Breast epithelium (tissue), 4 donors: Measurements from ENCODE around the gene TMEM247. TPM values are rescaled to one million over a fixed set of nuclear protein-coding genes. Genes with fewer than 3 reads are reported as not detected.

Experiments used
- DNase-seq, 2 donors: peaks; one replicate each; pipeline ENCODE4 v3.0.0-alpha.2; 2019; ENCODE audit warnings: low spot score in 2 of 2
- H3K27ac ChIP-seq, 2 donors: fragments of 200-600 bp; sonication (generic) in 1 of 2; one replicate each; pipeline ENCODE4 v1.5.1; 2016 to 2019; ENCODE audit warnings: mild to moderate bottlenecking in 1 of 2
- H3K27me3 ChIP-seq, 2 donors: fragments of 200-600 bp; sonication (generic) in 1 of 2; one replicate each; pipeline versions ENCODE4 v1.5.1 to v1.6.0; 2017 to 2019; ENCODE audit warnings: control low read depth in 1 of 2, mild to moderate bottlenecking in 1 of 2
- H3K36me3 ChIP-seq: fragments of 200-600 bp; one replicate; pipeline ENCODE4 v1.5.1; 2019
- H3K4me1 ChIP-seq, 2 donors: fragments of 200-600 bp; sonication (generic); one replicate each; pipeline ENCODE4 v1.5.1; 2016 to 2019; ENCODE audit warnings: control low read depth in 1 of 2
- H3K4me3 ChIP-seq, 3 donors: fragments of 200-600 bp; sonication (generic); 1 replicate in 2 of 3; 2 replicates in 1 of 3; pipeline ENCODE4 v1.5.1; 2016 to 2019; ENCODE audit warnings: mild to moderate bottlenecking in 3 of 3, moderate library complexity in 2 of 3
- H3K9me3 ChIP-seq, 2 donors: fragments of 200-600 bp; sonication (generic) in 1 of 2; one replicate each; pipeline ENCODE4 v1.5.1; 2016 to 2019; ENCODE audit warnings: control low read depth in 1 of 2
- POLR2A ChIP-seq: fragments of 450-650 bp; IDR thresholded peaks from one replicate; pipeline ENCODE4 v1.6.1; 2016; ENCODE audit warnings: antibody characterized with exemption, mild to moderate bottlenecking, moderate library complexity
- POLR2AphosphoS5 ChIP-seq, 3 donors: sonication (generic); formaldehyde crosslinking; IDR thresholded peaks; one replicate each; pipeline ENCODE4 v1.6.1; 2017; ENCODE audit warnings: antibody characterized with exemption in 3 of 3
- intact Hi-C: fragments of 100-400 bp; cut with DNase I; formaldehyde crosslinking; loops from one replicate; pipeline ENCODE4 v1.15.1; 2023; ENCODE audit warnings: low total_unique reads
- total RNA-seq, 3 donors: library from RNA; depleted of rRNA; stranded (reverse); fragments of >200 nt; gene quantifications; one replicate each; pipeline ENCODE4 v1.1.0, GENCODE V29; 2016
- TF ChIP-seq, protein P1 (sequence below), 3 donors: fragments of 450-650 bp; IDR thresholded peaks; one replicate each; pipeline ENCODE4 v1.5.1; 2016 to 2017; ENCODE audit warnings: antibody characterized with exemption in 3 of 3, mild to moderate bottlenecking in 3 of 3, moderate library complexity in 3 of 3

TMEM247 gene
- total RNA-seq, 3 donors from 2014 or later = not detected

DNA sequence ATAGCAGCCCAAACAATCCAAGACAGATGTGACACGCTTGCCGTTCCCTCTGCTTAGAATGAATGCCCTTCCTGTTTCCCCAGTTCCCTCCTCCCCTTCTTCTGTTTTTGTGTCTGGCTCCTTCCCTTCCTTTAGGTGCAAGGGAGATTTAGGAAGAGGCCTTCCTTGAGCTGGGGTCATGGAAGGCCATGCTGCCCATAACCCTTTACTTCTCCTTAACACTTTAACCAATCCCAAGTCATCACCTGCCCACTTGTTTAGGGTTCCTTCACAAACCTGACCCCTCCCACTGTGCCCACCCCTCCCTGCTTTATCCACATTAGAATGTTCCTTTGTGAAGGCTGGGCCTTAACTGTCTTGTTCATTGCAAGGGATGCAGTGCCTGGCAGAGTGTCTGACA is 24.9 kb downstream of the TMEM247 start:
- intact Hi-C loops = no loop called here
- no peaks in the 10 kb centered on the region for H3K4me1 ChIP-seq
- H3K36me3 ChIP-seq = no peaks in the 10 kb centered on the region
- TF ChIP-seq, protein P1, sequence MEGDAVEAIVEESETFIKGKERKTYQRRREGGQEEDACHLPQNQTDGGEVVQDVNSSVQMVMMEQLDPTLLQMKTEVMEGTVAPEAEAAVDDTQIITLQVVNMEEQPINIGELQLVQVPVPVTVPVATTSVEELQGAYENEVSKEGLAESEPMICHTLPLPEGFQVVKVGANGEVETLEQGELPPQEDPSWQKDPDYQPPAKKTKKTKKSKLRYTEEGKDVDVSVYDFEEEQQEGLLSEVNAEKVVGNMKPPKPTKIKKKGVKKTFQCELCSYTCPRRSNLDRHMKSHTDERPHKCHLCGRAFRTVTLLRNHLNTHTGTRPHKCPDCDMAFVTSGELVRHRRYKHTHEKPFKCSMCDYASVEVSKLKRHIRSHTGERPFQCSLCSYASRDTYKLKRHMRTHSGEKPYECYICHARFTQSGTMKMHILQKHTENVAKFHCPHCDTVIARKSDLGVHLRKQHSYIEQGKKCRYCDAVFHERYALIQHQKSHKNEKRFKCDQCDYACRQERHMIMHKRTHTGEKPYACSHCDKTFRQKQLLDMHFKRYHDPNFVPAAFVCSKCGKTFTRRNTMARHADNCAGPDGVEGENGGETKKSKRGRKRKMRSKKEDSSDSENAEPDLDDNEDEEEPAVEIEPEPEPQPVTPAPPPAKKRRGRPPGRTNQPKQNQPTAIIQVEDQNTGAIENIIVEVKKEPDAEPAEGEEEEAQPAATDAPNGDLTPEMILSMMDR (IDR thresholded peaks at IDR 0.05) = no peak
- TF ChIP-seq POLR2A = no peak
- DNase-seq = no peak
- no peaks in the 10 kb centered on the region for H3K27me3 ChIP-seq
- H3K27ac ChIP-seq = no peak overlapping the region
- H3K9me3 ChIP-seq = no peaks in the 10 kb centered on the region
- no peak overlapping the region for H3K4me3 ChIP-seq

DNA sequence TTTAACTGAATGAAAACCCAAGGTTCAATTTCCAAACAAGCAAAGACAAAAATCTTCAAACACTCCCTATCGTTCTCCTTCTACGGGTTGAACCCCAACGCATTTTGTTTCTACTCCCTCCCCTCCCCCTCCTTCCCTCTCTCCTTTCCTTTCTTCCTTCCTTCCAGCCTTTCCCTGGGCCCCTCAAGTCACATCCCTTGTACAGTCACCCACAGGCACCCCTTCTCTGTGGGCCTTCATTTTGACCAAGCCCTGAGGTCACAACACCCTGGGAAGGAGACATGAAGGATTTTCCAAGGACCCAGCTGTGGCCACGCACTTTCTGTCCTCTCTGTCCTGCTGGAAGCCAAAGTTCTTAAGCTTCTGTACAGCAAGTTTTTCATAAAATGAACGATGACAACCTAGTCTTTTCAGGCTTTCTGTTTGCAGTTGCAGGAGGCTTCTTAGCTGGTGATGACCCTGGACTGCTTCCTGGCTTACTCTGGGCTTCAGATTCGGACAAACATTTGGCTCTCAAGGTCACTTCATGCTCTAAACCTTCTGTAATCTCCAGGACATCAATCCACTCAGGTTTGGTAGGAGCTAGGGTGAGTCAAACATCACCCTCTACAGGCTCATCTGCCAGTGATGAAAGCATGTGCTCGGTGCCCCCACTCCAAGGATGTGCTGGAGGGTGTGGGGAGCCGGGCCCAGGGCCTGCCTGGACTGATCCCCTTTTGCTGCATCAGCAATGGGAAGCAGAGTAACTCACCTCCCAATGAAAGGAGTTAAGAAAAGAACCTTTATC is 25.5 kb downstream of the TMEM247 start:
- no peak overlapping the region for H3K4me3 ChIP-seq
- intact Hi-C loops = no loop called here
- no peaks in the 10 kb centered on the region for H3K36me3 ChIP-seq
- TF ChIP-seq POLR2A (no peak), POLR2AphosphoS5 (IDR thresholded peaks at IDR 0.05) (no peak)
- TF ChIP-seq, protein P1 (IDR thresholded peaks at IDR 0.05) = no peak
- DNase-seq = no peak
- H3K4me1 ChIP-seq = no peaks in the 10 kb centered on the region
- H3K27ac ChIP-seq = no peak overlapping the region
- H3K27me3 ChIP-seq = no peaks in the 10 kb centered on the region
- H3K9me3 ChIP-seq = no peaks in the 10 kb centered on the region

DNA sequence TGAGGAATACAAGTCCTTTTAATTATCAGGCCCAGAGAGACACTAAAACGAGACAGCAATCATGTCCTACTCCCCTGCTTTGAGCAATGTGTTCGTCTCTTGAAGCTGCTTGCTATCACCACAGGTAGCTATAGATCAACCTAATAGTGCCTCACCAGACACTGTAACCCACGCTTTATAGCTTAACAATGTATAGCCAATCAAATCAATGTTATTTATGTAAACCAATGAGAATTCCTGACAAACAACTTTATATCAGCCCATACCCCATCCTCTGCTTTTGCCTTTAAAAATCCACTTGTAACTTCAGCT is 26.1 kb downstream of the TMEM247 start:
- H3K4me3 ChIP-seq = no peak overlapping the region
- TF ChIP-seq, protein P1 (IDR thresholded peaks at IDR 0.05) = no peak
- TF ChIP-seq POLR2AphosphoS5 (IDR thresholded peaks at IDR 0.05) = no peak
- TF ChIP-seq POLR2A = no peak
- H3K9me3 ChIP-seq = no peaks in the 10 kb centered on the region
- H3K4me1 ChIP-seq = no peaks in the 10 kb centered on the region
- no peaks in the 10 kb centered on the region for H3K27me3 ChIP-seq
- intact Hi-C loops = no loop called here
- DNase-seq = no peak
- H3K27ac ChIP-seq = no peak overlapping the region
- H3K36me3 ChIP-seq = no peaks in the 10 kb centered on the region

DNA sequence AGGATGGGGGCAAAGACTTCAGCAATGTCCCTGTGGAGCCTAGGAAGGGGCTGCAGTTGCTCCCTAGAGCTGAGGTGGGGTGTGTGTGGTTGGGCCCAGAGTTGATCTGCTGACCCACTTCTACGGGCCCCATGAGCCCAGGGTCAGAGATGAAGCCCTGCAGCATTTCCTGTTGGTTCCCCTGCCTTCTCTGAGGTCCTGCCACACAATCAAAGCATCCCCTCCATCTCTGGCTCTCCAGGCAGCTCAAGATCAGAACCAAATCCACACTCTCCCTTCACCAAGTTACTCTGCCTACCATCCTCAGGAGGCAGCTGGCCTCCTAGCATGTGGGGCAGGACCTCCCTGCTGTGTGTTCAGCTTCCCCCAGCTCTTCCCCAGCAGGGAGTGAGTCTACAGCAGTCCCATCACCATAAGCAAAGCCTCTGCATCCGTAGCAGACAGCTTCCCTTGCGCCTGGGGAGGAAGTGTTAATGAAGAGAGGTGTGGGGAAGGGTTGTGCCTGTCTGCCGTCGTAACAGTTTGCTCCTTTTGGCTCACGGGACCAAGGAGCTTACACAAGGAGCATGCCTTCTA is 26.9 kb downstream of the TMEM247 start:
- Histone ChIP-seq H3K27me3 (no peaks in the 10 kb centered on the region), H3K9me3 (no peaks in the 10 kb centered on the region), H3K27ac (no peak overlapping the region), H3K36me3 (no peaks in the 10 kb centered on the region), H3K4me1 (no peaks in the 10 kb centered on the region), H3K4me3 (no peak overlapping the region)
- intact Hi-C loops = no loop called here
- TF ChIP-seq POLR2A = no peak
- no peak for DNase-seq

DNA sequence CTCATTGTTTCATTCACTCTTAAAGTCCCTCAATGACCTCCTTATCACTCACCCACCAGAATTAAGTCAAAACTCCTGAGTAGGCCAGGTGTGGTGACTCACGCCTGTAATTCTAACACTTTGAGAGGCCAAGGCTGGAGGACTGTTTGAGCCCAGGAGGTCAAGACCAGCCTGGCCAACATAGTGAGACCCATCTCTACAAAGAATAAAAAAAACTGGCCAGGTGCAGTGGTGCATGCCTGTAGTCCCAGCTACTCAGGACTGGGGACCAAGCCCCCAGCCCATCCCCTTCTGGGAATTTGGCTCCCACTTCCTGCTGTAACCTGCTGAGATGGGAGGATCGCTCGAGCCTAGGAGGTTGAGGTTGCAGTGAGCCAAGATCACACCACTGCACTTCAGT is 28.9 kb downstream of the TMEM247 start:
- H3K27me3 ChIP-seq = no peaks in the 10 kb centered on the region
- no peaks in the 10 kb centered on the region for H3K36me3 ChIP-seq
- no peak overlapping the region for H3K27ac ChIP-seq
- no peak for DNase-seq
- TF ChIP-seq POLR2A (no peak), POLR2AphosphoS5 (IDR thresholded peaks at IDR 0.05) (no peak)
- TF ChIP-seq, protein P1 (IDR thresholded peaks at IDR 0.05) = no peak
- H3K4me1 ChIP-seq = no peaks in the 10 kb centered on the region
- H3K9me3 ChIP-seq = no peaks in the 10 kb centered on the region
- intact Hi-C loops = no loop called here
- H3K4me3 ChIP-seq = no peak overlapping the region
